ENCODE results near the gene KRT13. TPM values are rescaled to one million over a fixed set of nuclear protein-coding genes. Genes with fewer than 3 reads are reported as not detected.

KRT13 gene
- total RNA-seq, 1 experiment from 2014 or later = not detected

DNA sequence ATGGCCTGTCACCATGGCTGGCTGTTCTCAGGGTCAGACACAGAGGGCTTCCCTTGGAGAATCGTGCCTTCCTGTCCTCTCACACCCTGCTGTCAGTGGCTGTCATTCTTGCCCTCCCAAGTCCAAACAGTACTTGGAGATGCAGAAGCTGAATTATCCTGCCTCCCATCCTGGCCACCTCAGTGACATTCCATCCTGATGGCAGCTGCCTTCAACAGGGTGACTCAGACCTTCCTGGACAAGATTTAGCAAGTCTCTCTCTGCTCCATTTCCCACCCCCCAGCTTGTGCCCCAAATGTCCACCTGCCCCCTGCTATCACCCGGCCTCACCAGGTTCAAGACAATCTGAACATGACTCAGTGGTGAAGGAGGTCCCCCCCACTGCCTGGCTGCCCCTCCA, 10.9 kb downstream of the KRT13 start:
- H3K27me3 ChIP-seq (replicated peaks; ENCODE audit: insufficient read depth, low read depth, low read length, poor library complexity) = no peaks in the 10 kb centered on the region
- ChIA-PET POLR2A (ENCODE audit: low non-redundant PET) (no interaction called here), CTCF (no interaction called here)
- no peaks in the 10 kb centered on the region for H3K36me3 ChIP-seq (ENCODE audit: insufficient read depth, low read length, poor library complexity, severe bottlenecking)
- TF ChIP-seq CTCF (conservative IDR thresholded peaks at IDR 0.05; ENCODE audit: low read depth, low read length) (no peak), EZH2 (IDR thresholded peaks at IDR 0.05; ENCODE audit: borderline replicate concordance, low read depth, low read length, poor library complexity, severe bottlenecking) (no peak)
- H3K9me3 ChIP-seq (ENCODE audit: low read depth, low read length, poor library complexity, severe bottlenecking) = no peaks in the 10 kb centered on the region
- no peak for DNase-seq (ENCODE audit: low spot score)
- H3K27ac ChIP-seq (ENCODE audit: low read depth, low read length, poor library complexity, severe bottlenecking) = no peak overlapping the region
- no peak overlapping the region for H3K4me3 ChIP-seq (ENCODE audit: low read depth, low read length, poor library complexity, severe bottlenecking)
- BruUV-seq (replicated peaks) = no TSS peak
- intact Hi-C loops (cut with micrococcal nuclease; ENCODE audit: unreplicated experiment) = no loop called here
- peaks cover 4% of the 10 kb centered on the region for H3K4me1 ChIP-seq (ENCODE audit: insufficient read depth, low read length, poor library complexity, severe bottlenecking)

DNA sequence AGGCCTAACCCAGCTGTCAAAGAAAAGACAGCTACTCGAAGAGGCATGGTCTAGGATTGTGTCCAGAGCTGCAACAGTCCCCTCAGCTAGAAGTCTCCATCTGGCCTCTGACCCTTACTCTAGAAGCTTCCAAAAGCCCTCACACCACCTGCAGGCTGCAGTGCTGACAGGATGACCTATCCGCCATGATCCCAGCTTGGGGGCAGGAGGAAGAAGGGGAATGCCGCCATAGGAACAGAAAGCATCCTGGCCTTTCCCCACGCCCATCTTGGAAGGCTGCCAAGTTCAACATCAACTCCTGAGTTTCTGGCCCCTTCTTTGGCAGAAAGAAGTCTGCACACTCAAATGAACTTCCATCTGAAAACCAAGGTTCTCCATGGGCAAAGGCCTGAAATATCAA, 12.6 kb downstream of the KRT13 start:
- H3K36me3 ChIP-seq (ENCODE audit: insufficient read depth, low read length, poor library complexity, severe bottlenecking) = no peaks in the 10 kb centered on the region
- no peak overlapping the region for H3K27ac ChIP-seq (ENCODE audit: low read depth, low read length, poor library complexity, severe bottlenecking)
- TF ChIP-seq CTCF (conservative IDR thresholded peaks at IDR 0.05; ENCODE audit: low read depth, low read length) = no peak
- no peak for TF ChIP-seq EZH2 (IDR thresholded peaks at IDR 0.05; ENCODE audit: borderline replicate concordance, low read depth, low read length, poor library complexity, severe bottlenecking)
- CTCF ChIA-PET = interaction anchor here (0.6 kb wide), 1 partner anchor 424 kb away, joined by 3 read pairs; no protein-coding TSS in a partner anchor
- BruUV-seq (replicated peaks) = no TSS peak
- DNase-seq (ENCODE audit: low spot score) = no peak
- H3K9me3 ChIP-seq (ENCODE audit: low read depth, low read length, poor library complexity, severe bottlenecking) = no peaks in the 10 kb centered on the region
- peaks cover 4% of the 10 kb centered on the region for H3K4me1 ChIP-seq (ENCODE audit: insufficient read depth, low read length, poor library complexity, severe bottlenecking)
- POLR2A ChIA-PET (ENCODE audit: low non-redundant PET) = no interaction called here
- no peak overlapping the region for H3K4me3 ChIP-seq (ENCODE audit: low read depth, low read length, poor library complexity, severe bottlenecking)
- no peaks in the 10 kb centered on the region for H3K27me3 ChIP-seq (replicated peaks; ENCODE audit: insufficient read depth, low read depth, low read length, poor library complexity)
- intact Hi-C loops (cut with micrococcal nuclease; ENCODE audit: unreplicated experiment) = no loop called here

- Histone ChIP-seq H3K36me3 (ENCODE audit: insufficient read depth, low read length, poor library complexity, severe bottlenecking) (no peaks in the 10 kb centered on the region), H3K27ac (ENCODE audit: low read depth, low read length, poor library complexity, severe bottlenecking) (no peak overlapping the region), H3K4me3 (ENCODE audit: low read depth, low read length, poor library complexity, severe bottlenecking) (no peak overlapping the region), H3K27me3 (replicated peaks; ENCODE audit: insufficient read depth, low read depth, low read length, poor library complexity) (no peaks in the 10 kb centered on the region), H3K4me1 (ENCODE audit: insufficient read depth, low read length, poor library complexity, severe bottlenecking) (peaks cover 4% of the 10 kb centered on the region), H3K9me3 (ENCODE audit: low read depth, low read length, poor library complexity, severe bottlenecking) (no peaks in the 10 kb centered on the region)
- BruUV-seq (replicated peaks) = no TSS peak
- ChIA-PET POLR2A (ENCODE audit: low non-redundant PET) (no interaction called here), CTCF (no interaction called here)
- no peak for TF ChIP-seq CTCF (conservative IDR thresholded peaks at IDR 0.05; ENCODE audit: low read depth, low read length)
- TF ChIP-seq EZH2 (IDR thresholded peaks at IDR 0.05; ENCODE audit: borderline replicate concordance, low read depth, low read length, poor library complexity, severe bottlenecking) = no peak
- DNase-seq (ENCODE audit: low spot score) = no peak
- intact Hi-C loops (cut with micrococcal nuclease; ENCODE audit: unreplicated experiment) = no loop called here
Measured at GRCh38 chr17:41492351-41492750, 13.1 kb downstream of the KRT13 start.

Measured in A673 (cell line).